IPS-NIHi7 (cell line): ENCODE data around the gene DDHD1.
"Not testable (repeated sequence)": the region's sequence is repeated elsewhere in the genome, so short reads cannot be mapped to it uniquely, and the experiment has no call there.

Experiments
- DNase-seq: peaks from one replicate; pipeline ENCODE4 v3.0.0; 2012; ENCODE audit warnings: mixed read lengths; ENCODE audit errors: extremely low spot score

The DDHD1 gene

DNA sequence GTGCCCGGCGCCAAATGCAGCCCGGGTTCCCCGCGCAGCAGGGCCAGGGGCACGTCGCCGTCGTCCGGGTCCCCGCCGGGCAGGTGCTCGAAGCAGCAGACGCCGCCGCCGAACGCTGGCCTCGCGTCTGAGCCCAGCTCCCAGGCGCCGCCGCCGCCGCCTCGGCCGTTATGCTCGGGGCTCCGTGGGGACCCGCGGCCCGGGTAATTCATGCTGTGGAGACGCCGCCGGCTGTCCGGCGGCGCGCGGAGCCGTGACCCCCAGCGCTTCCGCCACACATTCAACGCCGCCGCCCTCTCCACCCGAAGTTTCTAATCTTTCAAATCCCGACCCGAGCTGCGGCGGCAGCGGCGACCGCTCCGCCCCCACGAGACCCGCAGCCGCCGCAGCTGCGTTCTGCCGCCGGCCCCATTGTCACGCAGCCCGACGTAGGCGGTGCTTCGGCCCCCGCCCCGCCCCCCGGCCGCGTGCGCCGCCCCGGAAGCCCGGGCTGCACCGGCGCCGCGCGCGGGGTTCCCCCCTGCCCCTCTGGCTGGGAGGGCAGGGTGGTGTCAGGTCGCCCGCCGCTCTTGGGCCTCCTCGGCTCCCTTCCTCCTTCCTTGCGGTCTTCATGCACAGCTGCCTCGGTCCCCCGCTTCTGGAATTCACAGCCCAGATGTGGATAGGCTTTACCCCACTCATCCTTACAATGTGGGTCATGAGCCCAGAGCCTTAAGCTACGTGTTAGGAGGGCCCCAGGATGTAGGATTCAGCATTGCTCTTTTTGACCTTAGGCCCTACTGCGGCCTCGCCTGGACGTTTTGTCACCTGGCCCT lies at the start of gene DDHD1:
Gene DDHD1 (minus strand): TSS at position 437 of the 815 bp plus-strand sequence. CDS start 225 bp downstream, at position 212.
- DNase-seq = peak; percentile 93

DNA sequence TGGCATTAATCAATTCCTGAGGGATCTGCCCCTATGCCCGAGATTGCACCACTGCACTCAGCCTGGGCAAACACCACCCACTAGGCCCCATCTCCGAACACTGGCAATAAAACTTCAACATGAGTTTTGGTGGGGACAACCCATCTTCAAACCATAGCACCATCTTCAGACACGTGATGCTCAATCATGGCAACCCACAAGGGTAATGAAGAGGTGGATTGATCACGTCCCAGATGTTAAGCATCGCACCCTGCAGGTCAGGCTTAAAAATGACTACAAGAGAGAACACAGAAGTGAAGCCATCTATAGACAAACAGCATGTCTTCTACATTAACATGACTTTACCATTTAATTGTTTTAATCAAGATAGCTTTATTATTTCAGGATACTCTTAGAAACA lies 42.8 kb upstream of the DDHD1 start:
- DNase-seq = no peak

DNA sequence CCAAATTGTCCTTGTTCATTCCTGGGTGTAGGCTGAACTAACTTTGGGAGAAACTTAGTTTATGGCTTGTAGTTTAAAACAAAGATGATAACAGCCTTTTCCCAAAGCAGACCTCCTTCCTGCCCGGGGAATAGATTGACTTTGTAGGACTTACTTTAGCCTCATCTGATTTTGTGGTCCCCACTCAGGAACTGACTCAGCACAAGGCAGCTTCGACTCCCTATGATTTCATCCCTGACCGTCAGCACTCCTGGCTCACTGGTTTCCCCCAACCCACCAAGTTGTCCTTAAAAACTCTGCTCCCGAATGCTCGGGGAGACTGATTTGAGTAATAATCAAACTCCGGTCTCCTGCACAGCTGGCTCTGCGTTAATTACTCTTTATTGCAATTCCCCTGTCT lies 40.1 kb upstream of the DDHD1 start:
- no peak for DNase-seq

DNA sequence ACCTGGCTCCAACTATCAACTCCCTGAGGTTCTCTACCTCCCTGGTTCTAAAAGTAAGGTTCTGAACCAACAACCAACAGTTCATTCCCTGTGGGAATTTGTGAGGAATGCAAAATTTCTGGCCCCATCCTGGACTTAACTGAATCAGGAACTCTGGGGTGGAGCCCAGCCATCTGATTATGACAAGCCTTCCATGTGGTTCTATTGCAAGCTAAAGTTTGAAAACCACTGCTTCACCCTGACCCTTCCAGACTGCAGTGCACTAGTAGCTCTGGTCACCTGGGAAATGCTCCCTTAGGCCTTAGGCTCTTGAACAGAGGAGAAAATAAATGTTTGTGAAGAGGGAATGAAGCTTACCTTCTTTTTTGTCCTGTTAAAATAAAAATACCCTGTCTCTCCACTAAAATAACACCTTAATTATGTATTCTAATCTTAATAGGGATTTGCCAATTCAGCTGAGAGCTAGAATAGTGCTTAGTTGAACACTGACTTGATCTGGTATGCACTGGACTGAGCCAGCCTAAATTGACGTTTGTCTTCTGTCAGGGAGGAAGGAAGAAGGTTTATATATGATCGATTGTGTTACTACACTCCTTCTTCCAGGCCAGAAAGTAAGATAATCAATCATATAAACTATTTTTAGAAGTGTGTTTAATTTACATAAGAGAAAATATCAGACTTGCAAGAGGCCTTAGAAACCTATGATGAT lies 39.1 kb upstream of the DDHD1 start:
- DNase-seq = no peak

DNA sequence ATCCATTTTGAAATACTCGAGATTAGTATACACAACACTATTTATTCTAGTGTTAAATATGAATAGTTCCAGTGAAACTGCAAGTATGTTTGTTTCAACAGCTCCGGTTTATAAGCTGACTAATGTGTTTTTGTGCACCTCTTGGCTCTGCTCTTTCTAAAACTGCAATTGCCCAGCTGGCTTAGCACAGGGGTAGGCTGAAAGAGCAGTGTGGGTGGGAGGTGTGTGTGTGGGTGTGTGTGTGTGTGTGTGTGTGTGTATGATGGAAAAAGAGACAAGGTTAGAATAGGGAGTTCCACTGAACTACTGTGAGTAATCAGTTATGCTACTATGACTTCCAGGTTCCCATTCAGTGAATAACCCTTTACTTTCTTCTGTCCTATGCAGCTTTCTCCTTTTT lies 37.8 kb upstream of the DDHD1 start:
- no peak for DNase-seq

DNA sequence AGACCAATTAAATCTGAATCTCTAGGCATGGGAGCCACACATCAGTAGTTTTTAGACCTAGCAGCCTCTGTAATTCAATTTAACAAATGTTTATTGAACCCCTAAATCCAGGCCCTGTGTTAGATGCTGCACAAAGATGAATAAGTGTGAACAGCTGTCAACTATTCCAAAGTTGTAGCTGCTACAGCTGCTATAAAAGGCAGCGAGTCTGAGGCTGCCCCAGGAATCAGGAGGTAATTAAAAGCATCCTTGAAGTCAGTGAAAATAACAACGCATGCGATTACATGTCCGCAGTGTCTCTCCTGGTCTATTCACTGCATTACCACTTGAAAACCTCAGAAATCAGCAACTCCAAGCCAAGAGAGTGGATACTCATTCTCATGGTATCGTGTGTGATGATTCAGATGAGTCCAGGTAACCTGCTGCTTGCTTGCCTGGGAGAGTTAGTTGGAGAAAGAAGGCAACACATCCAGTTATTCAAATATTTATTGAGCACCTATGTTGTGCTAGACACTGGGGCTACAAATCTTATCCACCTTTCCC lies 34.9 kb upstream of the DDHD1 start:
- DNase-seq = no peak

DNA sequence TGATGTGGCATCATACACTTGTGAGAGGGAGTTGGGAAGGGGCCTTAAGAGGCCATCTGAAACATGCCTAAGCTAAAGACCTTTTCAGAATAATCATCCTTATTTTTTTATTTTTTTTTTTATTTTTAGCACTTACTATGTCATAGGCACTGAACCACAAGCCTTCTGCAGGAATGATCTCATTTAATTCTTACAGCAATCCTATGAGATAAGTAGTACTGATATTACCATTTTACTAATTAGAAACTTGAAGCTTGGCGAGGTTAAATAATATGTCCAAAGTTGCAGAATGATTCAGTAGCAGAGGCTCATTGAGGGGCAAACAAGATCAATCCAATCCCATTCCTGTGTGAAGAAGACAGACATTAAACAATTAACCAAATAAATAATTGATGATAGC lies 33.4 kb upstream of the DDHD1 start:
- DNase-seq = no peak

DNA sequence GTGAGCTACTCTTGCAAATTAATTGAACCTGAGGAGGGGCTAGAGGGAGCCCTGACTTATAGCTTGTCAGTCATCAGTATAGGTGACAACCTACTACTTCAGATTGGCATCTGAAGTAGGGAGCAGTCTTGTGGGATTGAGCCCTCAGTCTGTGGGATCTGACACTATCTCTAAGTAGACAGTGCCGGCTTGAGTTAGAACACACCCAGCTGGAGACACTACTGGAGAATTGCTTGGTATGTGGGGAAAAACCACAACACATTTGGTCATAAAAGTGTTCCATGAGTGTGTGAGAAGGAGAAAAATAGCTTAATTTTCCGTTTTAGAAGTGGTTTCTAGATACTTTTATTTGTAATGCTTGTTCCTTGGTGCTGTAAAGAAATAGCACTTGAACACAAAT lies 30.5 kb upstream of the DDHD1 start:
- DNase-seq = no peak

DNA sequence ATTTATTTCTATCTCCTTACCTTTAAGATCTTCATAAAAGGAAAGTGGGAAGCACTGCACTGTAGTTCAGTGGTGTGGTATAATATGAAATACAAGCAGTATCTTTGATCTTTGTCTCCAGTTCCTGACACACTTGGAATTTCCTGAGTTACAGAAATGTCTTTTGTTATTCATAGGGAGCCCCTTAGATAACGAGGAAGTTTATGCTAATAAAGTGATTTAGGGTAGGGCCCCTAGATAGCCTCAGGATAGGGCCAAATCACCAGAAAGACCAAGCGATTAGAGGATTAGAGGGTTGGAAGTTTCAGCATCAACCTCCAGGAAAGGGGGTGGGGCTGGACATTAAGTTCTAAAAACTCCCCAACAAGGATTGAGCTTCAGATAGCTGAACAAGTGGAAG lies 29.9 kb upstream of the DDHD1 start:
- DNase-seq = no peak

DNA sequence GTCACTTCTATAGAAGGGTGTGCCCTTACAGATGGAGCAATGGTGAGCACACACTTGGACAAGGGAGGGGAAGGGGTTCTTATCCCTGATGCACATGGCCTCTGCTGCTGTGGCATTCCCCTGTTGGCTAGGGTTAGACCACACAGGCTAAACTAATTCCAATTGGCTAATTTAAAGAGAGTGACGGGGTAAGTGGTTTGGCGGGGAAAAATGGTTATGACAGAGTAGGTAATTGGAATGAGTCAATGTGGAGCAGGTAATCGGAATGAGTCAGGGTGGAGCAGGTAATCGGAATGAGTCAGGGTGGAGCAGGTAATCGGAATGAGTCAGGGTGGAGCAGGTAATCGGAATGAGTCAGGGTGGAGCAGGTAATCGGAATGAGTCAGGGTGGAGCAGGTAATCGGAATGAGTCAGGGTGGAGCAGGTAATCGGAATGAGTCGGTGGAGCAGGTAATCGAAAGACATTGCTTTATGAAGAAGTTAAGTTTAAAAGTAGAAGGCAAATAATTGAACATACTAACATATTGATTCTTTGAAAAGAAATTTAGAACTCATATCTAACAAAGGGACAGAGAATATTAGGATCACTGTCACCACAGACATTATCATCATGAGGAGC lies 28.4 kb upstream of the DDHD1 start:
- DNase-seq = not testable (repeated sequence)

DNA sequence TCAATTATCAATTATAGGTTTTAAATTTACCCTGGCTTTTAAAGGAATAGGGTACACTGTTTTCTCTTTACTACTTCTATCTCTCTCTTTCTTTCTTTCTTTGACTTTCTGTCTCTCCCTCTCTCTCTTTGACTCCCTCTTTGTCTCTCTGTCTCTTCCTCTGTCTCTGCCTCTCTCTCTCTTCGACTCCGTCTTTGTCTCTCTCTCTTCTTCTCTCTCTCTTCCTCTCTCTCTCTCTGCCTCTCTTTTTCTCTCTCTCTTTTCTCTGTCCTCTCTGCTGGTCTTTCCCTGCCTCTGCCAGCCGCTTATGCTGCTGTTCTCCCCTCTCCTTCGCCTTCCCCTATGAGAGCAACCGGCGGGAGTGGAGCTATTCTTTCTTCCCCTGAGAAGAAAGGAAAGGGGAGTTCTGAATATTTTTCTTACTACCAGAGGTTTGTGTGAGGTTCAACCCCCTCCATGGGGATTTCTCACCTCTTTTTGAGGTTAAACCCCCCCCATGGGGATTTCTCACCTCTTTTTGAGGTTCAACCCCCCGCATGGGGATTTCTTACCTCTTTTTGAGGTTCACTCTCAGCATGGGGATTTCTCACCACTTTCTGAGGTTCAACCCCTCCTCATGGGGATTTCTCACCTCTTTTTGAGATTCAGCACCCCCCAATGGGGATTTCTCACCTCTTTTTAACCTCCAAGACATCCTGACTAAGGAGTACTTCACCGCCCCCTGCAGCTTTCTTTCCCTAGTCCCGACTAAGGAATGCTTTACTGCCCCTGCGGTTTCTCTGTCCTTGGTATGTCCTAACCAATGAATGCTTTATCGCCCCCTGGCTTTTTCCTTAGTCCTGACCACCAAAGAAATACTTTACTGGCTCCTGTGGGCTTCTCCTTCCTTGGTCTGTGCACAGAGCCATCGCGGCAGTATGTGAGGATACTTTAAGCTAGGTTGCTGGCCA lies 27.4 kb upstream of the DDHD1 start:
- peak; percentile 66 for DNase-seq

DNA sequence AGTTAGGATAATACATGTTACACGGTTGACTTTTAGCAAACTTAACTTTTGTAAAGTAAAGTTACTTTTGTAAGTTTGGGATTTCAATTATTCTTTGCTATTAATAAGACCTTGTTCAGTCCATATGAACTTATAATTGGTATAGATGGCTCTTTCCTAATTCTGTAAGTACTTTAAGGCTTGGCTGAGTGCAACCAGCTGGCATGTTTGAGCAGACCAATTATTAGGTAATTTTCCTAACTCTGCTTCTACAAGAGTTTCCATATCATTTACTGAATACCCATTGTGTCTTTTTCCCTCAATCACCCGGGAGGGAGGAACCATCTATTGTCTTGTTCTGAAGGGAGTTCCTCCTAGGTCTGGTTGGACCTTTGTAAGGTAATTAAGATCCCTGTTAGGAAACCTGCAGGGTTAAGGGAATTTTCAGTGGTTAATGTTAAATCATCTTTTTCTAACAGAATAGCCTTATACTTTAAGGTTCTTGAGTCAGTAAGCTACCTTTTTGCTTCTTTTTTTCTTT lies 26.4 kb upstream of the DDHD1 start:
- not testable (repeated sequence) for DNase-seq

DNA sequence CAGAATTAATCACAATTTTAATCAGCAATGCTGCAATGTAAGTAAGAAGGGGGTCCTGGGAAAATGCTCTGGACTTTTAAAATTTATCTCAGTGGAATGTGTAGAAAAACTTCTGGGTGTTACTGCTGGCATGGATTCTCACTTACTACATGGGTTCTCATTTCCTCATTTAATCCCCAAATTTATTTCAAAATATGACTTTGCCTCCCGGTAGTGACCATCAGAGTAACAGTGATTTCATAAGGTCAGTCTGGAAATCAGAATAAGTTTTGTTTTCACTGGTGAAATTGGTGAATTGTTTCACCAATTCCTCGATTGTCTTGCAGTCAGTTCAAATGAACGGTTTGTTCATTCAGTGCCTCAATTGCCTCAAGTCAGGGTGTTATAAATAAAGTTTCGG lies 22.3 kb upstream of the DDHD1 start:
- no peak for DNase-seq

DNA sequence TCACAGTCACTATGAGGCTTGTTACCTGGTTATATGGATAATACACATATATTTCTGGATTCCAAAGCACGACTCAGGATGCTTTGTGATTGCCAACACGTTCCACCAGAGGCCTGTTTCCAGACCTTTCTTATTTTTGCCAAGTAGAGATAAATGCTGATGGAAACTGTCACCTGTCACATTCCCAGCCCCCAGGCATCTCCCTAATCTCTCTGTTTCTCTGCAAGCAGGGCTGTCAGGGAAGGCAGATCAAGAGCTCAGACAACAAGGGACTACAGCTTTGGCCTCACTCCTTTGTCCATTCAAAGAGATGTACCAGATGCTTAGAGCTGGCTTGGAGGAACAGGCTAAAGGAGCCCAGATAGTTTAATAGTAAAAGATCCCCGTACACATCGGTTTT lies 21.8 kb upstream of the DDHD1 start:
- peak; percentile 17 for DNase-seq

DNA sequence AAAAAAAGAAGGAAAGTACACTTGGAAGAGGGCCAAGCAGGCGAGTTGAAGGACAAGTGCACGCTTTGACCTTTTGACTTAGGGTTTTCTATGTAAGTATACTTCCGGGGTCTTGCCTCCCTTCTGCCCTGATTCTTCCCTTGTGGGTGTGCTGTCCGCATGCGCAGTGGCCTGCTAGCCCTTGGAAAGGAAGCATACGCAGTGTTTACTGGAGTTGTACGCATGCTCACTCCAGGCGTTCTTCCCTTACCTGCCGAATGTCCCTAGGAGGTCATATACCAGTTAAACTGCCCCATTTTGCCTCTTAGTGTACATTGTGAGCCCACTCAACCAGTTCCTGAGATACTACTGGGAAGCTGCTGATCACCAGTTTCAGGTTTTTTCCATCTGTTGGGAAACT lies 15.7 kb upstream of the DDHD1 start:
- no peak for DNase-seq

DNA sequence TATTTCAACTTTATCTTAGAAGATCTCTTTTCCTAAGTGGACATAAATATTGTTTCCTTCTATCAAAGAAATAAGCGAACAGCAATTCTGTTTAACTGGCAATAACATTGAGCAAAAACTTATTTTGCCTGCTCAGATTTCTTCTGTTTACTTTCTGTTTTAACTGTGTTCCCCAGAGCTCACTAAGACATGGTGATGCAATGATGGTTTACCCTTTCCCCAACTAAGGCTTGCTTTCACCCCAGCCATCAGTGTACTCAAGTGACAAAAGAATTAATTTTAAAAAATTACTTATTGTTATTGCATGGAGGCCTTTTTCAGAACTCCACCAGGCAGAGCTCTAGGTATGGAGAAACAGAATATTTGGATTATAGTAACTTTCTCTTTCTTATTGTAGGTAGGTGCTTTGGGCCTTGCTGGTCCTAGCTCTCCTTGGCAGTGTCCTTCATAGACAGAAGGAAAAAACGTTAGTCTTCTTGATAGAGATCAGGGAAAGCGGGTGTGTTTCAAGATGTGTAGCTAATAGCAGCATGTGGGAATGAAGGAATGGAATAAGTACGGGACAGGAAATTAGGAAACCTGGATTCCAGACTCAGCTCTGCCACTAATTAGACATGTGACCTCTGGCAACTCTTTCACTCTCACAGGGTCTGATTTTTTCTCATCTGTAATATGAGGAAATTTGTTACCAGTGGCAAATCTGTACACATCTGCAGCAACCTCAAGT lies 14.6 kb upstream of the DDHD1 start:
- DNase-seq = no peak

DNA sequence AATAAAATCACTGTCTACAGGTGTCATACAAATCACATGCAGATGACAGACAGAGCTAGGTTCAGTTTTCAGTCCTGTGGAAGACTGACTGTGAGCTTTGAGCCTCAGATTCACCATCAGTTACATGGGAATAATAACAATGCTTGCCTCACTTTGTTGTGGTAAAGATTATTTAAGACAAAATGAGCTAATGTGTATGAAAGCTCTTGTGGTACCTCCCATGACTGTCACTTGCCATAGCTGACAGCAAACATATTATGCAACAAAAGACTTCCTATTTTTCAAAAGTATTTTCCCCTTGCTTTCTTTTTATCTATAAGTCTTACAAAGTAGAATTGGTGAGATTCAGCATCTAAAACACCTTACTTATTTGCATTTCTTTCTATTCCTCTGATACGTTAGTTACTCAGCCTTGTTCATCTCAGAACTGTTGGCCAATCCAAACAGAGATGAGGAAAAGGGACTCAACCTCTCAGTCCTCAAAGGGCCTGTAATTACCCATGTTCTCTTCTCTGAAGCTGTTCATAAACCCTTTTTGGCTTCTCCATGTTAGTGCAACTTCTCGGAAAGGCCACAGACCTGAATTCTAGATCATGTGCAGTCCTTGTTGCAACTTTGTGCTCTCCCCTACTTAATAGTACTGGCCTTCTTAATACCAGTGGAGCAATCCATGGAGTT lies 8.8 kb upstream of the DDHD1 start:
- no peak for DNase-seq

DNA sequence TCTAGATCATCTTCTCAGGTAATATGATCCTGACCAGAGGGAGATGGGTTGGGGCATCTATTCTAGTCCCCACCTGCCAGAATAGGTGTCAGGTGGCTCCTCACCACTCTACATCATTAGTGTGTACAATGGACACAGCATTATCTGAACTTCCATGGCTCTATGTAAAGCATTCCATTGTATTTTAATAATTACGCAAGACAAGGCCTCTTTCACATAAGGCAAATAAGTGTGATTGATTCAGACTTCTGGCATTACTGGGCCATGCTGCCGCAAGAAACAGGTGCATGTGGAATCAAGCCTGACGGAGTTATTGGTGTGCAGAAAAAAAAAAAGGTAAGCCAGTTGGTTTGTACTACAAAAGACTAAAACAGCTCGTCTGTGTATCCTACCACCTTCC lies 3.1 kb upstream of the DDHD1 start:
- no peak for DNase-seq

DNA sequence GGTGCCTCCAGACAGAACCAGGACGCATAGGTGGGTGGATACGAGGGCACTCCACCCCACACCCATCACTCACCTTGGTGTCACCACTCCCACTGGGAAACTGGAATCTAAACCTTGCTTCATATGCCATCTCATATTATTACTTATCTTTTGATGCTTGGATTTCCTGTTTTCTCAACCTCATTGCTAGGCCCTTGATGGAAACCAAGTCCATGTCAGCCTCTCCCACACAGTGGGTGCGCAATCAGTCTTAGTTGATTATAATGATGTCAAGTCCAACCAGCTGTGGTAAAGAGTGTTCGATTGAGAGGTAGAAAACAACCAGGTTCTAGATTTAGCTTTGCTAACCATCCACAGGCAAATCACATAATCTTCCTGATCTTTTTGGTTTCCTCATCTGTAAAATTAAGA lies 584 bp upstream of the DDHD1 start:
- no peak for DNase-seq
